Hematopoietic multipotent progenitor cell treated with erythropoietin and hydrocortisone succinate and interleukin-3 and kit ligand, for 4 days (in vitro differentiated cells): Measurements from ENCODE around the gene KRTAP5-1.

Experiments used
- DNase-seq: peaks from one replicate; pipeline ENCODE4 v3.0.0-alpha.2; 2015

The KRTAP5-1 gene

GRCh38 chr11:1570896-1571759 is 14.0 kb downstream of the KRTAP5-1 start:
- no peak for DNase-seq

DNA sequence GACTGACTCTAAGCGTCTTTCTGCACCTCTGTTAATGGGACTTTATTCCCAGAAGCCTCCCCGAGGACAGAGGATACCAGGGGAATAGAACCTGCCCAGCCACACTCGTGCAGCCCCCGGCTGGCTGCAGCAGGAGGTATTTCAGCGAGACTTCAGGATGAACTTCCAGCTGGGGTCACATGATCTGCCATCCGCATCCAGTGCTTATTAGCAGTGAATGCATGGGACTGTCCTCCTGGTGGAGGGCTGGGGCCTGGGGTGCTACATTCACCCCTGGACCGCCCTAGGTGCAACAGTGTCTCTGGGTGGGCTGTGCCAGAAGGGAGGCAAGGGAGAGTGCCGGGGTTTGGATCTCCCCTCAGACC is 14.6 kb downstream of the KRTAP5-1 start:
- DNase-seq: no peak

- DNase-seq: no peak
Measured at GRCh38 chr11:1570001-1570453, 15.1 kb downstream of the KRTAP5-1 start.

DNA sequence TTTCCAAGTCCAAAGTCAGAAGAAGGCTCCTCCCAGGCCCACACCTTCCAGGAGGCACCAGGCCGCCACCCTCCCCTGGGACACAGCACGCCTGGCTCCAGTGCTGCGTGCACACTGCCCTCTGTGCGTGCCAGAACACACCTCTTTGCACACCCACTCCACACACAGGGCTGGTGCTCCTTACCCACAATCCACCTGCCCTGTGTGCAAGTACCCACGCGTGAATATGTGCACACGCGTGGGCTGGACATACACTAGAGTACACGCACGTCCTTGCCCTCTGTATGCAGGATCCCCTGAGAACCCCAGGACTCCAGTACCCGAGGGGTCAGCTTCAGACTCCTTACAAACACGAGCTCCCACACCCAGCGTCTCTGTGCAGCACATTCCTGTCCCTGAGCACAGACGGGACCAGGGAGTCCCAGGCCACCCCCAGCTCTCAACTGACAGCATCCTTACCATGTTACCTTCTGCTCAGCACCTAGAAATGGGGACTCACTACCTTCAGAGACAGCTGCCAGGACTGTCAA is 15.8 kb downstream of the KRTAP5-1 start:
- no peak for DNase-seq

DNA sequence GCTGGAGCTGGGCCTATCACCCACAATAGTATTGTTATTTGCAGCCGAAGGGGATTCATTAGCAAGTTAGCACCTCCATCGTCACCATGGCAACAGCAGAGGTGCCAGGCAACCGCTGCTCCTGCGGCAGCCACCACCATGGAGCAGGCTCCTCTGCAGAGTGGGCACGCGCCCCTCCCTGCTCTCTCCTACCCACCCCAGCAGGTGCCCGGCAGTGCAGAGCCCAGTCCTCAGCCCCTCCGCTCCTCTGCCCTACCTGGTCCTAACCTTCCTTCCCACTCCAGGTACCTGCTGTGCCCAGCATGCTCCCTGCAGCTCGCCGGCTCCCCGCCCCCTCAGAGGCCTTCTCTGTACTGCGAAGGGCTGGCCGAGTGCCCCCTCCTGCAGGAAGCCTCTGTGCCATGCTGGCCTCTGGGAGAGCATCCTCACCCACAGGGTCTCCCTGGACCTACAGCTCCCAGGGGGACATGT is 16.6 kb downstream of the KRTAP5-1 start:
- peak; percentile 45 for DNase-seq

DNA sequence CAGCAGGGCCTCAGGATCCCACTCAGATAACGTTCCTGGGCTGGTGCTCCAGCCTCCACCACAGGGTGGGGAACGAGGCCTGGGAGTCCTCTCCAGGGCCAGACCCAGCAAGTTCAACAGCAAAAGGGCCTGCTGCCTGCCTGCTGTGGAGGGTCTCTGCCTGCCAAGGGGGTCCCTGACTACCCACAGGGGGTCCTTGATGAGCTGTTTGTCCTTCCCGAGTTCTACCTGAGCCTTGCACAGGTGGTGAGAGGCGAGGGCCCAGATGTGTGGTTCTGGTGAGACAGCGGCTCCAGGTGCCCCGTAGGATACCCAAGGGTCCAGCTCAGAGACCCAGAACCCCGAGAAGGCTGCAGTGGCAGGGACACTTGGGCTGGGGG is 17.4 kb downstream of the KRTAP5-1 start:
- no peak for DNase-seq

DNA sequence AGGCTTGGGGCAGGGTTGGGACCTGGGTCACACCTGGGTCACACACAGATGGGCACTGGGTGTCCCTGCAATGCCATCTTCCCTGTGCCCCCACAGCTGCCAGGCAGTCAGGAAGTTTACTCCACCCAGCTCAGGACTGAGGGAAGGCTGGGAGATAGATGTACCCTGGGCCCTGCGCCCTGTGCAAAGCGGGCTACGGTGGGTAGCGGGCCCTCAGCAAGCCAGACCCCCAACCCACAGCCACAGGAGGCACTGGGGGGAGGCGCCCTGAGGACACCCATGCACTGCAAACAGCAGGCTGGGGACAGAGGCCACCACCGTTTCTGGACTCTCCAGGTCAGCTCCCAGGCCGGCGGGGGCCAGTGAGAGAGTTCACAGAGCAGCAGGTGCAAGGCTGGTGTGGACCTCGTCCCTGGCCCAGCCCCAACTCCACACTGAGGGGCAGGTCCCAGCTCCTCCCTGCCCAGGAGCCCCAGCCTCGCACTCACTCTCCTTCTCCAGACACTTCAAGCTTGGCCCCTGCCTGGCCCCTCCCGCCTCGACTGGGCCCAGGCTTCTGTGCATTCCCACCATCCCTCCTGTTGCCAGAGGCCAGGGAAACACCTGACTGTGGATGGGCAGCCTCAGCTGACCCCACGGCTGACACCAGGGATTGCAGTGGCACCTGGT is 17.9 kb downstream of the KRTAP5-1 start:
- no peak for DNase-seq

DNA sequence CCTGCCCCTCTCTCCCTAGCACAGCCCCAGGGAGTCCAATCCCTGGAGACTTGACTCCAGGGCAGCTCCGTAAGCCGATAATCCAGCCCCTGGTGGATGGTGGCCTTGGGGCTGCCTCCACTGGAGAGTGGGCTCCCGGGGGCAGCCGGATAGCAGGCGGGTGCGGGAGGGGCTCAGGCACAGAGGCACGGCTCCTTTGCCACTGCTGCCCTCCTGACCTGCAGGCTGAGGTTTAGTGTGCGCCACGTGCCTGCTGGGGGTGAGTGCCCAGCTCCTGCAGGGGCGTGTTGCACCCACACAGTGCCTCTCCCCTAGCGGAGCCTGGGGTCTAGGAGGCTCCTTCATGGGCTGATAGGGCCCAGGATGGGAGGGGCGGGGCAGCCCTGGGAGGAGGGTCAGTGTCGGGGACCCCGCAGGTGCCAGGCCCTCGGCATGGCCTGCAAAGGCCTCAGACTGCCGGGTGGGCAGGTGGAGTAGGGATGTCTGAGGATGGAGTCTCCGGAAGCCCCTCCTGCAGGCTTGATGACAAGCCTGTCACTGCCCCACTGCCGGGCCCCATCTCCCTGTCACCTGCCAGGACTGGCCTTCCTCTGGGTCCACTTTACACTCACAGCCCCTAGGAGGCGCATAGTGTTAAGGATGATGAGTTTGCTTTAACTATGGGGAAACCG is 18.6 kb downstream of the KRTAP5-1 start:
- no peak for DNase-seq

GRCh38 chr11:1565904-1566247 is 19.2 kb downstream of the KRTAP5-1 start:
- DNase-seq: no peak

DNA sequence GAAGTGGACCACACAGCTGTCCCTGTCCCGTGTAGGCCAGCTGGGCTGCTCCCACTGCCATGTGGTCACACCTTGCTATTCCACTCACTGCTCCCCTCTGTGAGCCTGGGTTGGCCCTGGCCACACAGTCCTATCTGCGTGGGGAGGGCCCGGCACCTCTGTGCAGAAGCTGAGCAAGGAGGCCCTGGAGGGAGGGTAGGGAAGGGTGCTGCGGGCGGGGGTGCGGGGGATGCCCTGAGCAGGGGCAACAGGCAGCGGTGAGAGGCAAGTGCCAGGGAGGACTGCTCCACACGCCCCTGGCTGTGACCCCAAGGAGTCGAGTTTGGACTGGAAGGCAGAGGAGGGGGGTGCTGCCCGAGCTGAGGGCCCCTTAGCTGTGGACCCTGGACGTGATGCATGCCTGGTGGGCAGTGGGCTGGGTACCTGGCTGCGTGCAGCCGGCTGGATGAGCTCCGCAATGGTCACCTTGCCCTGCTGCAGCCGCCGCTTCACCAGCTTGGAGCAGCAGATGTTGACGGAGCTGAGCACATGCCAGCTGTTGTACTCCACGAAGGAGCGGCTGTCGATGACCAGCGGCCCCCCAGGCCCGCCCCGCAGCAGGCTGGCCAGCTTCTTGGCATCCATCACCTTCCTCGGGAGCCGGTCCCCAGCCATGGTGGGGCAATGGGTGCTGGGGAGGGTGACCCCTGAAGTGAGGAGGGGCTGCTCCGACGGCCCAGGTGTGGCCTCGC is 19.7 kb downstream of the KRTAP5-1 start:
- no peak for DNase-seq

DNA sequence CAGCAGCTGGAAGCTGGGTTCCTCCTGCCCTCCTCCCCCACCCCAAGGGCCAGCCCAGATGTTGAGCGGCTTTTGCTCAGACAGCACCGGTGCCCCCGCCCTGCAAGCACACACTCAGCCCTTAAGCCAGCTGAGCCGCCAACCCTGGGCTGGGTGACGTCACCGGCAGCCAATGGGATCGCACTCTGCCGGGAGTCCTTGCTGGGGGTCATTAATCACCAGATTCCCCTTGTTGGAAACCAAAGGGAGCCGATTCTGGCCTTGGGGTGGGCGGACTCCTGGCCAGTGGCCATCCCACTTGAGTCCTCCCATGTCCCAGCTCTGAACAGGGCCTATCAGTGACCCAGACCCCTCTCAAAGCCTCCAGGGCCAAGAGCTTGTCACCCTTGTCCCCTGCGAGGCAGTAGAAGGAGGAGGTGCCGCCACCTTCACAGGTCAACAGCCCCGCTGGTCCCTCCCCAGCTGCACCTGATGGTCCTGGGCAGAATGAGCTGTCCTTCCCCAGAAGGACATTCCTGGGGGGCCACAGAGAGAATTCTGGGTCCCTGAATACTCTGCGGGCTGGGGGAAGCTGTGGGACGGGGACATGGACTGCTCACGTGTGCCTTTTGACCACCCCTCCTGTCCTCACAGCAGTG is 20.4 kb downstream of the KRTAP5-1 start:
- DNase-seq: peak; percentile 56

GRCh38 chr11:1563697-1564534 is 21.2 kb downstream of the KRTAP5-1 start:
- no peak for DNase-seq

GRCh38 chr11:1563149-1563638 is 21.9 kb downstream of the KRTAP5-1 start:
- no peak for DNase-seq

GRCh38 chr11:1562469-1563148 is 22.5 kb downstream of the KRTAP5-1 start:
- DNase-seq: no peak

- no peak for DNase-seq
Measured at GRCh38 chr11:1561955-1562354, 23.1 kb downstream of the KRTAP5-1 start.

- DNase-seq: no peak
Measured at GRCh38 chr11:1561266-1561665, 23.8 kb downstream of the KRTAP5-1 start.

GRCh38 chr11:1560649-1561251 is 24.3 kb downstream of the KRTAP5-1 start:
- DNase-seq: no peak

DNA sequence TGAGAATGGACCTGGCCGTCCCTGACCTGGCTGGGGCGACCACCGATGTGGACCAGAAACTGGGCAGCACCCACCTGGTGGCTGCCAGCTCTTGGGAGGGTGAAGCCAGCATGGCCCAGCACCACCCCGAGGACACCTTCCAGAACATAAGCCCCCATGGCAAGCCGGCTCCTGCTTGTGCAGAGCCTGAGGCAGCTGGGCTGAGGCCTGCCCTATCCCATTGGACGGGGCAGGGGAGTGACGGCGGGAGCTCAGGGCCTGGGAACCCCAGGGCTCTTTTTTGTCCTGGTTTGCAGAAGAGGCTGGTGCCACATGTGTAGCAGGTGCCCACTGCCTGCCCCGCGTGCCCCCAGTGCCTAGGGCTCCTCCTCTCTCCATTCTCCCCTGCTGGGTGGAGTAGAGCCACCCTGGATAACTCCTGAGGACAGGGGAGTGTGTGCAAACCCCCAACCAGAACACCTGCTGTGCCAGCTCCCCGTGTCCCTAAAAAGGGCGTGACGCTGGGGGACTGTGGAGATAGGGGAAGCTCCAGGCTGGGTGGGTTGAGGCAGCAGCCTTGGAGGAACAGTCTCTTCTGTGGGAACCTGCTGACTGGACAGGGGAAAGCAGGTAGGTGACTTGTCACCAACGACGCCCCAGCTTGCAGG is 25.0 kb downstream of the KRTAP5-1 start:
- DNase-seq: no peak

GRCh38 chr11:1559111-1559951 is 25.8 kb downstream of the KRTAP5-1 start:
- no peak for DNase-seq
